NCI-H1417 (cell line): ENCODE measurements around the gene FBXO30.

Experiments
- DNase-seq, 3 experiments: peaks; one replicate each; lab custom pipeline; 2025; lab: John Stamatoyannopoulos, UW

FBXO30 gene

GRCh38 chr6:145749632-145750031 lies 65.0 kb downstream of the FBXO30 start:
- no peak for DNase-seq

- DNase-seq: no peak
These were observed 68.7 kb downstream of the FBXO30 start for GRCh38 chr6:145745861-145746260.

GRCh38 chr6:145744619-145745018 lies 70.0 kb downstream of the FBXO30 start:
- DNase-seq: no peak
